ENCODE results near the gene KHDRBS1.

Gene KHDRBS1

DNA sequence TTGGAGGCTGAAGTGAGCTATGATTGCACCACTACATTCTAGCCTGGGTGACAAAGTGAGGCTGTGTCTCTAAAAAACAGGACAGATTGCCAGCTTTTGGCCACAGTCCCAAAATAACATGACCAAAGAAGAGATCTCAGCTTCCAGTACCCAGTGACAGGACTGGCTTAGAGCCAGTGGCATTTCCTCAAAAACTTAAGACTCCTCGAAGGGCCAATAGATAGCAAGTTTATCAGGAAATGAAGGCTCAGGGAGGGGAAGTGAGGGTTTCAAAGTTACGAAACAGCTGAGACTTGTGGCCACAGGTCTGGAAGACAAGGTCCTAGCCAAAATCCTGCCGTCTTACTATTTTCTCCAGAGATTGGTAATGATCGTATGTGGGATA lies 52.8 kb downstream of the KHDRBS1 start (continued):
- TF ChIP-seq, protein P1, sequence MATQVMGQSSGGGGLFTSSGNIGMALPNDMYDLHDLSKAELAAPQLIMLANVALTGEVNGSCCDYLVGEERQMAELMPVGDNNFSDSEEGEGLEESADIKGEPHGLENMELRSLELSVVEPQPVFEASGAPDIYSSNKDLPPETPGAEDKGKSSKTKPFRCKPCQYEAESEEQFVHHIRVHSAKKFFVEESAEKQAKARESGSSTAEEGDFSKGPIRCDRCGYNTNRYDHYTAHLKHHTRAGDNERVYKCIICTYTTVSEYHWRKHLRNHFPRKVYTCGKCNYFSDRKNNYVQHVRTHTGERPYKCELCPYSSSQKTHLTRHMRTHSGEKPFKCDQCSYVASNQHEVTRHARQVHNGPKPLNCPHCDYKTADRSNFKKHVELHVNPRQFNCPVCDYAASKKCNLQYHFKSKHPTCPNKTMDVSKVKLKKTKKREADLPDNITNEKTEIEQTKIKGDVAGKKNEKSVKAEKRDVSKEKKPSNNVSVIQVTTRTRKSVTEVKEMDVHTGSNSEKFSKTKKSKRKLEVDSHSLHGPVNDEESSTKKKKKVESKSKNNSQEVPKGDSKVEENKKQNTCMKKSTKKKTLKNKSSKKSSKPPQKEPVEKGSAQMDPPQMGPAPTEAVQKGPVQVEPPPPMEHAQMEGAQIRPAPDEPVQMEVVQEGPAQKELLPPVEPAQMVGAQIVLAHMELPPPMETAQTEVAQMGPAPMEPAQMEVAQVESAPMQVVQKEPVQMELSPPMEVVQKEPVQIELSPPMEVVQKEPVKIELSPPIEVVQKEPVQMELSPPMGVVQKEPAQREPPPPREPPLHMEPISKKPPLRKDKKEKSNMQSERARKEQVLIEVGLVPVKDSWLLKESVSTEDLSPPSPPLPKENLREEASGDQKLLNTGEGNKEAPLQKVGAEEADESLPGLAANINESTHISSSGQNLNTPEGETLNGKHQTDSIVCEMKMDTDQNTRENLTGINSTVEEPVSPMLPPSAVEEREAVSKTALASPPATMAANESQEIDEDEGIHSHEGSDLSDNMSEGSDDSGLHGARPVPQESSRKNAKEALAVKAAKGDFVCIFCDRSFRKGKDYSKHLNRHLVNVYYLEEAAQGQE (tag by site-specific recombination; IDR thresholded peaks at IDR 0.05), result no peak
- no peak for TF ChIP-seq ZNF571 (tag by site-specific recombination; IDR thresholded peaks at IDR 0.05)
- TF ChIP-seq ZNF416 (tag by site-specific recombination; IDR thresholded peaks at IDR 0.05), result no peak
- TF ChIP-seq GLI4 (tag by site-specific recombination; IDR thresholded peaks at IDR 0.05), result no peak
- TF ChIP-seq, protein P2, sequence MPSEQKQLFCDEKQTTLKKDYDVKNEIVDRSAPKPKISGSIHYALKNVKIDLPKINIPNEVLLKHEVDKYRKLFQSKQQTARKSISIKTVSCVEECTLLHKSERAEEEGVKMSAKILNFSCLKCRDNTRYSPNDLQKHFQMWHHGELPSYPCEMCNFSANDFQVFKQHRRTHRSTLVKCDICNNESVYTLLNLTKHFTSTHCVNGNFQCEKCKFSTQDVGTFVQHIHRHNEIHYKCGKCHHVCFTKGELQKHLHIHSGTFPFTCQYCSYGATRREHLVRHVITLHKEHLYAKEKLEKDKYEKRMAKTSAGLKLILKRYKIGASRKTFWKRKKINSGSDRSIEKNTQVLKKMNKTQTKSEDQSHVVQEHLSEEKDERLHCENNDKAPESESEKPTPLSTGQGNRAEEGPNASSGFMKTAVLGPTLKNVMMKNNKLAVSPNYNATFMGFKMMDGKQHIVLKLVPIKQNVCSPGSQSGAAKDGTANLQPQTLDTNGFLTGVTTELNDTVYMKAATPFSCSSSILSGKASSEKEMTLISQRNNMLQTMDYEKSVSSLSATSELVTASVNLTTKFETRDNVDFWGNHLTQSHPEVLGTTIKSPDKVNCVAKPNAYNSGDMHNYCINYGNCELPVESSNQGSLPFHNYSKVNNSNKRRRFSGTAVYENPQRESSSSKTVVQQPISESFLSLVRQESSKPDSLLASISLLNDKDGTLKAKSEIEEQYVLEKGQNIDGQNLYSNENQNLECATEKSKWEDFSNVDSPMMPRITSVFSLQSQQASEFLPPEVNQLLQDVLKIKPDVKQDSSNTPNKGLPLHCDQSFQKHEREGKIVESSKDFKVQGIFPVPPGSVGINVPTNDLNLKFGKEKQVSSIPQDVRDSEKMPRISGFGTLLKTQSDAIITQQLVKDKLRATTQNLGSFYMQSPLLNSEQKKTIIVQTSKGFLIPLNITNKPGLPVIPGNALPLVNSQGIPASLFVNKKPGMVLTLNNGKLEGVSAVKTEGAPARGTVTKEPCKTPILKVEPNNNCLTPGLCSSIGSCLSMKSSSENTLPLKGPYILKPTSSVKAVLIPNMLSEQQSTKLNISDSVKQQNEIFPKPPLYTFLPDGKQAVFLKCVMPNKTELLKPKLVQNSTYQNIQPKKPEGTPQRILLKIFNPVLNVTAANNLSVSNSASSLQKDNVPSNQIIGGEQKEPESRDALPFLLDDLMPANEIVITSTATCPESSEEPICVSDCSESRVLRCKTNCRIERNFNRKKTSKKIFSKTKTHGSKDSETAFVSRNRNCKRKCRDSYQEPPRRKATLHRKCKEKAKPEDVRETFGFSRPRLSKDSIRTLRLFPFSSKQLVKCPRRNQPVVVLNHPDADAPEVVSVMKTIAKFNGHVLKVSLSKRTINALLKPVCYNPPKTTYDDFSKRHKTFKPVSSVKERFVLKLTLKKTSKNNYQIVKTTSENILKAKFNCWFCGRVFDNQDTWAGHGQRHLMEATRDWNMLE (tag by site-specific recombination; conservative IDR thresholded peaks at IDR 0.05; ENCODE audit: low read depth), result no peak
- no peak for TF ChIP-seq ZBTB1 (tag by site-specific recombination; IDR thresholded peaks at IDR 0.05)
- TF ChIP-seq, protein P3, sequence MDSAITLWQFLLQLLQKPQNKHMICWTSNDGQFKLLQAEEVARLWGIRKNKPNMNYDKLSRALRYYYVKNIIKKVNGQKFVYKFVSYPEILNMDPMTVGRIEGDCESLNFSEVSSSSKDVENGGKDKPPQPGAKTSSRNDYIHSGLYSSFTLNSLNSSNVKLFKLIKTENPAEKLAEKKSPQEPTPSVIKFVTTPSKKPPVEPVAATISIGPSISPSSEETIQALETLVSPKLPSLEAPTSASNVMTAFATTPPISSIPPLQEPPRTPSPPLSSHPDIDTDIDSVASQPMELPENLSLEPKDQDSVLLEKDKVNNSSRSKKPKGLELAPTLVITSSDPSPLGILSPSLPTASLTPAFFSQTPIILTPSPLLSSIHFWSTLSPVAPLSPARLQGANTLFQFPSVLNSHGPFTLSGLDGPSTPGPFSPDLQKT (IDR thresholded peaks at IDR 0.05; ENCODE audit: borderline replicate concordance, low read depth, low read length), result no peak
- no peak for TF ChIP-seq ZBTB17 (tag by site-specific recombination; IDR thresholded peaks at IDR 0.05)
- no peak for TF ChIP-seq ZNF223 (tag by site-specific recombination; IDR thresholded peaks at IDR 0.05)
- no peak for TF ChIP-seq ZNF23 (tag by site-specific recombination; IDR thresholded peaks at IDR 0.05; ENCODE audit: borderline replicate concordance)
- no peak for TF ChIP-seq ZNF24 (tag by site-specific recombination; IDR thresholded peaks at IDR 0.05)
- TF ChIP-seq ZNF10 (tag by site-specific recombination; IDR thresholded peaks at IDR 0.05), result no peak
- TF ChIP-seq ZNF426 (tag by site-specific recombination; IDR thresholded peaks at IDR 0.05), result no peak
- no peak for TF ChIP-seq ZNF791 (tag by site-specific recombination; IDR thresholded peaks at IDR 0.05)
- TF ChIP-seq, protein P4, sequence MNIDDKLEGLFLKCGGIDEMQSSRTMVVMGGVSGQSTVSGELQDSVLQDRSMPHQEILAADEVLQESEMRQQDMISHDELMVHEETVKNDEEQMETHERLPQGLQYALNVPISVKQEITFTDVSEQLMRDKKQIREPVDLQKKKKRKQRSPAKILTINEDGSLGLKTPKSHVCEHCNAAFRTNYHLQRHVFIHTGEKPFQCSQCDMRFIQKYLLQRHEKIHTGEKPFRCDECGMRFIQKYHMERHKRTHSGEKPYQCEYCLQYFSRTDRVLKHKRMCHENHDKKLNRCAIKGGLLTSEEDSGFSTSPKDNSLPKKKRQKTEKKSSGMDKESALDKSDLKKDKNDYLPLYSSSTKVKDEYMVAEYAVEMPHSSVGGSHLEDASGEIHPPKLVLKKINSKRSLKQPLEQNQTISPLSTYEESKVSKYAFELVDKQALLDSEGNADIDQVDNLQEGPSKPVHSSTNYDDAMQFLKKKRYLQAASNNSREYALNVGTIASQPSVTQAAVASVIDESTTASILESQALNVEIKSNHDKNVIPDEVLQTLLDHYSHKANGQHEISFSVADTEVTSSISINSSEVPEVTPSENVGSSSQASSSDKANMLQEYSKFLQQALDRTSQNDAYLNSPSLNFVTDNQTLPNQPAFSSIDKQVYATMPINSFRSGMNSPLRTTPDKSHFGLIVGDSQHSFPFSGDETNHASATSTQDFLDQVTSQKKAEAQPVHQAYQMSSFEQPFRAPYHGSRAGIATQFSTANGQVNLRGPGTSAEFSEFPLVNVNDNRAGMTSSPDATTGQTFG (tag by site-specific recombination; IDR thresholded peaks at IDR 0.05; ENCODE audit: borderline replicate concordance), result no peak
- TF ChIP-seq ZNF112 (tag by site-specific recombination; IDR thresholded peaks at IDR 0.05), result no peak
- no peak for TF ChIP-seq REPIN1 (tag by site-specific recombination; IDR thresholded peaks at IDR 0.05; ENCODE audit: low read depth)
- TF ChIP-seq, protein P5, sequence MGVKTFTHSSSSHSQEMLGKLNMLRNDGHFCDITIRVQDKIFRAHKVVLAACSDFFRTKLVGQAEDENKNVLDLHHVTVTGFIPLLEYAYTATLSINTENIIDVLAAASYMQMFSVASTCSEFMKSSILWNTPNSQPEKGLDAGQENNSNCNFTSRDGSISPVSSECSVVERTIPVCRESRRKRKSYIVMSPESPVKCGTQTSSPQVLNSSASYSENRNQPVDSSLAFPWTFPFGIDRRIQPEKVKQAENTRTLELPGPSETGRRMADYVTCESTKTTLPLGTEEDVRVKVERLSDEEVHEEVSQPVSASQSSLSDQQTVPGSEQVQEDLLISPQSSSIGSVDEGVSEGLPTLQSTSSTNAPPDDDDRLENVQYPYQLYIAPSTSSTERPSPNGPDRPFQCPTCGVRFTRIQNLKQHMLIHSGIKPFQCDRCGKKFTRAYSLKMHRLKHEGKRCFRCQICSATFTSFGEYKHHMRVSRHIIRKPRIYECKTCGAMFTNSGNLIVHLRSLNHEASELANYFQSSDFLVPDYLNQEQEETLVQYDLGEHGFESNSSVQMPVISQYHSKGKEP (tag by site-specific recombination; IDR thresholded peaks at IDR 0.05), result no peak
- TF ChIP-seq, protein P6, sequence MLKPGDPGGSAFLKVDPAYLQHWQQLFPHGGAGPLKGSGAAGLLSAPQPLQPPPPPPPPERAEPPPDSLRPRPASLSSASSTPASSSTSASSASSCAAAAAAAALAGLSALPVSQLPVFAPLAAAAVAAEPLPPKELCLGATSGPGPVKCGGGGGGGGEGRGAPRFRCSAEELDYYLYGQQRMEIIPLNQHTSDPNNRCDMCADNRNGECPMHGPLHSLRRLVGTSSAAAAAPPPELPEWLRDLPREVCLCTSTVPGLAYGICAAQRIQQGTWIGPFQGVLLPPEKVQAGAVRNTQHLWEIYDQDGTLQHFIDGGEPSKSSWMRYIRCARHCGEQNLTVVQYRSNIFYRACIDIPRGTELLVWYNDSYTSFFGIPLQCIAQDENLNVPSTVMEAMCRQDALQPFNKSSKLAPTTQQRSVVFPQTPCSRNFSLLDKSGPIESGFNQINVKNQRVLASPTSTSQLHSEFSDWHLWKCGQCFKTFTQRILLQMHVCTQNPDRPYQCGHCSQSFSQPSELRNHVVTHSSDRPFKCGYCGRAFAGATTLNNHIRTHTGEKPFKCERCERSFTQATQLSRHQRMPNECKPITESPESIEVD (tag by site-specific recombination; IDR thresholded peaks at IDR 0.05), result no peak
- no peak; the same call in 1 of the 2 replicates for TF ChIP-seq ZXDB (tag by site-specific recombination; IDR thresholded peaks at IDR 0.05)
- TF ChIP-seq ZNF555 (tag by site-specific recombination; conservative IDR thresholded peaks at IDR 0.05), result no peak
- no peak for TF ChIP-seq ZNF830 (tag by site-specific recombination; IDR thresholded peaks at IDR 0.05; ENCODE audit: low read depth)
- no peak for TF ChIP-seq ZBTB8A (tag by site-specific recombination; IDR thresholded peaks at IDR 0.05)
- no peak for TF ChIP-seq ZNF777 (tag by site-specific recombination; IDR thresholded peaks at IDR 0.05; ENCODE audit: borderline replicate concordance)
- TF ChIP-seq ZIC2 (tag by site-specific recombination; IDR thresholded peaks at IDR 0.05), result no peak
- TF ChIP-seq TRIM28 (IDR thresholded peaks at IDR 0.05; ENCODE audit: borderline replicate concordance, low read length), result no peak
